ENCODE results near the gene ECE1.

Gene ECE1

GRCh38 chr1:21258331-21259134 lies 31.7 kb downstream of the ECE1 start:
- no peak for DNase-seq (ENCODE audit: low read depth, low spot score)

GRCh38 chr1:21257431-21258135 lies 32.7 kb downstream of the ECE1 start:
- in situ Hi-C loops (cut with HindIII; ENCODE audit: low sequenced_read_pairs): no loop called here
- no peak for DNase-seq (ENCODE audit: low read depth, low spot score)
- no peak overlapping the region for H3K4me3 ChIP-seq (ENCODE audit: low read depth, low read length)
- no peak for TF ChIP-seq CTCF (IDR thresholded peaks at IDR 0.05; ENCODE audit: low read depth, low read length)

More at GRCh38 chr1:21258331-21259134, 31.7 kb downstream of the ECE1 start:
- in situ Hi-C loops (cut with HindIII; ENCODE audit: low sequenced_read_pairs): no loop called here
- H3K4me3 ChIP-seq (ENCODE audit: low read depth, low read length): no peak overlapping the region
- no peak for TF ChIP-seq CTCF (IDR thresholded peaks at IDR 0.05; ENCODE audit: low read depth, low read length)

- no peak overlapping the region for H3K4me3 ChIP-seq (ENCODE audit: low read depth, low read length)
- no peak for TF ChIP-seq CTCF (IDR thresholded peaks at IDR 0.05; ENCODE audit: low read depth, low read length)
- in situ Hi-C loops (cut with HindIII; ENCODE audit: low sequenced_read_pairs): no loop called here
- DNase-seq (ENCODE audit: low read depth, low spot score): no peak
Measured at GRCh38 chr1:21256776-21257175, 33.5 kb downstream of the ECE1 start.

- no peak overlapping the region for H3K4me3 ChIP-seq (ENCODE audit: low read depth, low read length)
- DNase-seq (ENCODE audit: low read depth, low spot score): no peak
- in situ Hi-C loops (cut with HindIII; ENCODE audit: low sequenced_read_pairs): no loop called here
- TF ChIP-seq CTCF (IDR thresholded peaks at IDR 0.05; ENCODE audit: low read depth, low read length): no peak
Measured at GRCh38 chr1:21255943-21256320, 34.3 kb downstream of the ECE1 start.

GRCh38 chr1:21255284-21255942 lies 34.9 kb downstream of the ECE1 start:
- DNase-seq (ENCODE audit: low read depth, low spot score): peak; percentile 85
- TF ChIP-seq CTCF (IDR thresholded peaks at IDR 0.05; ENCODE audit: low read depth, low read length): peak; percentile 88
- in situ Hi-C loops (cut with HindIII; ENCODE audit: low sequenced_read_pairs): no loop called here

GRCh38 chr1:21254335-21254951 lies 35.8 kb downstream of the ECE1 start:
- peak; percentile 59 for DNase-seq (ENCODE audit: low read depth, low spot score)
- in situ Hi-C loops (cut with HindIII; ENCODE audit: low sequenced_read_pairs): no loop called here
- TF ChIP-seq CTCF (IDR thresholded peaks at IDR 0.05; ENCODE audit: low read depth, low read length): no peak
- no peak overlapping the region for H3K4me3 ChIP-seq (ENCODE audit: low read depth, low read length)

More at GRCh38 chr1:21255284-21255942, 34.9 kb downstream of the ECE1 start:
- no peak overlapping the region for H3K4me3 ChIP-seq (ENCODE audit: low read depth, low read length)
